Left lung (tissue), 10 donors: ENCODE results near the gene ENG. TPM values are rescaled to one million over a fixed set of nuclear protein-coding genes. Genes with fewer than 3 reads are reported as not detected.

Source experiments
- ATAC-seq: fragments of 200-7000 bp; cut with Tn5 transposase; one replicate; pipeline ENCODE4 v1.9.1; 2020; ENCODE audit warnings: moderate library complexity
- DNase-seq, 4 donors: peaks; one replicate each; pipeline ENCODE4 v3.0.0-alpha.2; 2013 to 2020
- H3K27ac ChIP-seq, 2 donors: fragments of 200-600 bp; sonication (generic) in 1 of 2; one replicate each; pipeline versions ENCODE4 v1.5.0 to v1.8.0; 2020 to 2021
- H3K27me3 ChIP-seq, 2 donors: fragments of 200-600 bp; sonication (generic) in 1 of 2; one replicate each; pipeline versions ENCODE4 v1.5.0 to v1.8.0; 2020 to 2021
- H3K36me3 ChIP-seq, 2 donors: fragments of 200-600 bp; sonication (generic) in 1 of 2; one replicate each; pipeline versions ENCODE4 v1.5.0 to v1.8.0; 2020 to 2021
- H3K4me1 ChIP-seq, 2 donors: fragments of 200-600 bp; one replicate each; pipeline ENCODE4 v1.8.0; 2021
- H3K4me3 ChIP-seq, 2 donors: fragments of 200-600 bp; sonication (generic) in 1 of 2; one replicate each; pipeline versions ENCODE4 v1.5.0 to v1.8.0; 2020 to 2021; ENCODE audit warnings: mild to moderate bottlenecking in 1 of 2
- H3K9me3 ChIP-seq, 2 donors: fragments of 200-600 bp; sonication (generic) in 1 of 2; one replicate each; pipeline versions ENCODE4 v1.5.0 to v1.8.0; 2020 to 2021
- intact Hi-C, 2 donors: fragments of 100-400 bp; cut with DNase I; formaldehyde crosslinking; loops; one replicate each; pipeline versions ENCODE4 v1.11.2 to v1.14.2; 2022
- polyA plus RNA-seq, 6 donors: library from polyadenylated mRNA; unstranded; fragments of 120-200 nt; gene quantifications; one replicate each; pipeline ENCODE4 v1.2.1, GENCODE V29; 2013; ENCODE audit not compliant: insufficient read length in 6 of 6
- total RNA-seq, 2 donors: library from RNA; stranded (reverse); fragmentation: NEBNext Ultra II Directional; extraction: Animal tissue kit (Norgen Biotek cat#: 25700); gene quantifications; one replicate each; pipeline ENCODE4 v1.2.1, GENCODE V29; 2021
- TF ChIP-seq, protein P1 (sequence below), 2 donors: fragments of 200-600 bp; sonication (generic) in 1 of 2; IDR thresholded peaks; one replicate each; pipeline versions ENCODE4 v1.5.0 to v1.8.0; 2021; ENCODE audit warnings: antibody characterized with exemption in 2 of 2
- donor health status: DM: no; HTN: yes; CAD: no.
- donor health status: DM: no; HTN: no; CAD: no.

ENG gene
- total and polyA plus RNA-seq, 8 donors, result 71.8 to 354 (median 93.6) TPM

DNA sequence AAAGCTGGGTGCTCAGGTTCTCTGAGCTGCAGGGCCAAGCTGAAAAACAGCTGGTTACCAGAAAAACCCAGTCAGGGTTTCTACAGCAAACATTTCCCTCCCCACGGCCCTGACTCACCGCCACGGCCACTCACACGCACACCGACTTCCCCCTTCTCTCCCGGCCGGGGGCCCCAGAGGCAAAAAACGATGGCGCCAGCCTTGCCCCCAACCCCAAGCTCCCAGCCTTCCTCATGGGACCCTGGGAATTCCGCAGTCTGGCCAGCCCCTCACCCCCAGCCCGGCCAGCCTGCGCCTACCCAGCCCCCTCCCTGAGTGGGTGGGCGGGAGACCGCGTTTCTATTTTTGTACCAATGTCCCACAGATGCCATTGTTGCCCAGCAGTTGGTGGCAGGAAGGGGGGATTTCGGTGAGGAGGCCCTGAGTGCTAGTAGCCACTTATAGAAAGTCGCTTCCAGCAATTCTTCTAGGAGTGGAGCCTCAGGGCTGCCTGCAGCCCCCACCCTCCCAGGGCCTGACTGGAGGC, 18.4 kb downstream of the ENG start:
- Histone ChIP-seq H3K27ac (peak overlapping the region; percentile 87 to 92), H3K9me3 (no peaks in the 10 kb centered on the region), H3K27me3 (no peaks in the 10 kb centered on the region), H3K4me3 (no peak overlapping the region), H3K4me1 (peaks cover 61 to 97% of the 10 kb centered on the region in 2 donors), H3K36me3 (peaks cover 0 to 28% of the 10 kb centered on the region in 2 donors)
- ATAC-seq (peak; percentile 46), DNase-seq (peak in 2 of 4 donors; percentile 72 to 87)
- intact Hi-C loops, result no loop called here
- TF ChIP-seq, protein P1, sequence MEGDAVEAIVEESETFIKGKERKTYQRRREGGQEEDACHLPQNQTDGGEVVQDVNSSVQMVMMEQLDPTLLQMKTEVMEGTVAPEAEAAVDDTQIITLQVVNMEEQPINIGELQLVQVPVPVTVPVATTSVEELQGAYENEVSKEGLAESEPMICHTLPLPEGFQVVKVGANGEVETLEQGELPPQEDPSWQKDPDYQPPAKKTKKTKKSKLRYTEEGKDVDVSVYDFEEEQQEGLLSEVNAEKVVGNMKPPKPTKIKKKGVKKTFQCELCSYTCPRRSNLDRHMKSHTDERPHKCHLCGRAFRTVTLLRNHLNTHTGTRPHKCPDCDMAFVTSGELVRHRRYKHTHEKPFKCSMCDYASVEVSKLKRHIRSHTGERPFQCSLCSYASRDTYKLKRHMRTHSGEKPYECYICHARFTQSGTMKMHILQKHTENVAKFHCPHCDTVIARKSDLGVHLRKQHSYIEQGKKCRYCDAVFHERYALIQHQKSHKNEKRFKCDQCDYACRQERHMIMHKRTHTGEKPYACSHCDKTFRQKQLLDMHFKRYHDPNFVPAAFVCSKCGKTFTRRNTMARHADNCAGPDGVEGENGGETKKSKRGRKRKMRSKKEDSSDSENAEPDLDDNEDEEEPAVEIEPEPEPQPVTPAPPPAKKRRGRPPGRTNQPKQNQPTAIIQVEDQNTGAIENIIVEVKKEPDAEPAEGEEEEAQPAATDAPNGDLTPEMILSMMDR (IDR thresholded peaks at IDR 0.05), result no peak

DNA sequence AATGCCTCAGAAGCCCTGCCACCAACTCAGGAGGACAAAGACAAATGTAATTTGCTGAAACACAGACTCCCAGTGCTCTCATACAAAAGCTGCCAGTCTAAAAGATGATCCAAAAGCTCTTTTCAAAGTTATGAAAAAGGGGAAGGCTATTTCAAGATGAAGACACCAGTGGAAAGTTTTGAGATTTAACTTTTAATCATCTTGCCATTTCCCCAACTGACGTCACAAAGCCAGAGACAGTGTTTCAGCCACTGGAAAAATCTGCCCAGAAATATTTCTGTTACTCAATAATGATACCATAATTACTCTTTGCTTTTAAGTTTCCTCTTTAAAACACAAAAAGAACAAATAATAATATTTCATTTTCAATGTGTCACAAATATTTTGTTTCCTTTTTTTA, 20.9 kb downstream of the ENG start:
- no peaks in the 10 kb centered on the region for H3K9me3 ChIP-seq
- peak overlapping the region; percentile 87 to 92 for H3K27ac ChIP-seq
- H3K4me1 ChIP-seq, result peaks cover 55 to 96% of the 10 kb centered on the region in 2 donors
- peaks cover 0 to 24% of the 10 kb centered on the region in 2 donors for H3K36me3 ChIP-seq
- ATAC-seq, result no peak
- TF ChIP-seq, protein P1 (IDR thresholded peaks at IDR 0.05), result no peak
- DNase-seq, result no peak
- intact Hi-C loops, result no loop called here
- H3K4me3 ChIP-seq, result no peak overlapping the region
- H3K27me3 ChIP-seq, result no peaks in the 10 kb centered on the region

DNA sequence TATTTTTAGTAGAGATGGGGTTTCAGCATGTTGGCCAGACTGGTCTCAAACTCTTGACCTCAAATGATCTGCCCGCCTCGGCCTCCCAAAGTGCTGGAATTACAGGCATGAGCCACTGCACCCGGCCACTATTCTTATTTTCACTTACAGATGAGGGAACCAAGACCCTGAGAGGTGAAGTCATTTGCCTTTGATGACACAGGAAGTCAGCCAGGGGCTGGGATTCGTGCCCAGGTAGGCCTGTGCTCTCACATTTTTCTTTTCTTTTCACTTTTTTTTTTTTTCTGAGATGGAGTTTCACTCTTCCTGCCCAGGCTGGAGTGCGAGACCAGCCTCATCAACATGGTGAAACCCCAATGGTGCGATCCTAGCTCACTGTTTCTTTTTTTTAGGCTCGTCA, 22.2 kb downstream of the ENG start:
- no peak overlapping the region for H3K4me3 ChIP-seq
- no peak for DNase-seq
- TF ChIP-seq, protein P1 (IDR thresholded peaks at IDR 0.05), result no peak
- H3K4me1 ChIP-seq, result peaks cover 50 to 97% of the 10 kb centered on the region in 2 donors
- ATAC-seq, result no peak
- peak overlapping the region; percentile 87 to 92 for H3K27ac ChIP-seq
- intact Hi-C loops, result no loop called here
- peaks cover 0 to 35% of the 10 kb centered on the region in 2 donors for H3K36me3 ChIP-seq
- H3K27me3 ChIP-seq, result no peaks in the 10 kb centered on the region
- H3K9me3 ChIP-seq, result no peaks in the 10 kb centered on the region

DNA sequence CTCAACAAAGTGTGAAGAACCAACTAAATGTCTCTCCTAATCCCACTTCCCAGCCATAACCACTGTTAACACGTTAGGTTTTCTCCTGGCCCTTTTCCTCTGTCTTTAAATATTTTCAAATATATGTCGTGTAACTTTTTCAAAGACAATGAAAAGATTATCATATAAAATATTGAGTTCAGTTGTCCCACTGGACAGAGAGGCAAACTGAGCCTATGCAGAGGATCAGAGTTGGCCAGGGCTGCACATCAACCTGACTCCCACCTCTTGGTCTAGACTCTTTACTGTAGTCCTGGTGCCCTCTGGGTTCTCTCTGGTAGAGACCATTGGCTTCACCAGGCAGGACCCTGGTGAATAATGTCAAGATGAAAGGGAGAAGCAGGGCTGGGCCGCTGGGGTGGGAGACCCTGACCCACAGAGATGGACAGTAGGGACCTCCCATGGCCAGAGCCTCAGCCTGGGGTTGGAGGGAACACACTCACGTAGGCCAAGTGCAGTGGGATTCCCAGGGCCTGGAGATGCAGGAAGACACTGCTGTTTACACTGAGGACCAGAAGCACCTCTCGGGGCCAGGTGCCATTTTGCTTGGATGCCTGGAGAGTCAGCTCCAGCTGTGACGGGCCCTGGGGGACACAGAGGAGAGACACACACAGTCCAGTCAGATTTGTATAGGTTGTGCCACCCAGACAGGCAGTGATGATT, 25.1 kb downstream of the ENG start:
- H3K9me3 ChIP-seq, result no peaks in the 10 kb centered on the region
- TF ChIP-seq, protein P1 (IDR thresholded peaks at IDR 0.05), result no peak
- H3K27me3 ChIP-seq, result no peaks in the 10 kb centered on the region
- DNase-seq (no peak), ATAC-seq (no peak)
- intact Hi-C loops, result no loop called here
- H3K4me3 ChIP-seq, result no peak overlapping the region
- peaks cover 0 to 60% of the 10 kb centered on the region in 2 donors for H3K36me3 ChIP-seq
- peak overlapping the region; percentile 75 to 76 for H3K27ac ChIP-seq
- peaks cover 28 to 82% of the 10 kb centered on the region in 2 donors for H3K4me1 ChIP-seq

DNA sequence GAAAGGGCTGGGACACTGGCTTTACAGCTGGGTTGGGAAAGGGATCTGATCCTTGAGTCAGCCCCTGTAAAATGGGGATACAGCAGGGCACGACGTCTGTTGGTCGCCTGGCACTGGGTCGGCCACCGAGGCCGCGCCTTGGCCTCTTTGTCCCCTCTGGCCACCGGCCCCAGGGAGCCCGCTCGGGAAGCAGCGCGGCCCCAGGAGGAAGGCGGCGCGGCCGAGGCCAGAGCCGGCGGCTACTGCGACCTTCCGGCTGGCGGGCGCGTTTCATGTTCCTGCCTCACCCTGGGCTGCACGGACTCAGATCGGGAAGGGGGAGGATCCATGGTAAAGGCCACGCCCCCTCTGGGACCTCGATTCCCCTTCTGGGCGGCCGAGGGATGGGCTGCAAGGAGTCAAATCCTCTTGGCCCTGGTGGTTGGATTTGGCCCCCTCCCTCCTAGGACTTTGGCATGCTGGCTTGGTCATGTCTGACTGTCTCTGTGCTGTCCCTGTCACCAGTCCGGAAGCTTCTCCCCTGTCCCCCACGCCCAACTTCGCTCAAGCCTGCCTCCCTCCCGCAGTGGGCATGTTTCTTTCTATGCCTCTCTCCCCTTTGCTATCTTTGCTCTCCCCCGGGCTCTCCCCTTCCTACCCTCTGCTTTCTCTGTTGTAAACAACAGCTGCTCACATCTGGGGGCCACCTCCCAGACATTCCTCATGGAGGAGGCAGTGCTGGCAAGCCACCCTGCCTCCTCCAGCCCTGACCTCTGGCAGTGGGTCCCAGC, 26.0 kb downstream of the ENG start:
- Histone ChIP-seq H3K4me3 (peak overlapping the region in 1 of 2 donors; percentile 7), H3K9me3 (no peaks in the 10 kb centered on the region), H3K4me1 (peaks cover 23 to 74% of the 10 kb centered on the region in 2 donors), H3K27me3 (no peaks in the 10 kb centered on the region), H3K36me3 (peaks cover 0 to 69% of the 10 kb centered on the region in 2 donors), H3K27ac (peak overlapping the region; percentile 75 to 76)
- DNase-seq (peak; percentile 83 to 93 (median 88)), ATAC-seq (peak; percentile 87)
- intact Hi-C loops, result no loop called here
- TF ChIP-seq, protein P1 (IDR thresholded peaks at IDR 0.05), result no peak
